Right renal cortex interstitium (tissue), 3 donors: ENCODE data around the gene SLC39A8. TPM values are rescaled to one million over a fixed set of nuclear protein-coding genes. Genes with fewer than 3 reads are reported as not detected.

Experiments used
- DNase-seq, 3 donors: peaks; one replicate each; pipeline ENCODE4 v3.0.0-alpha.2; 2013; ENCODE audit warnings: low read depth in 3 of 3, low spot score in 2 of 3
- polyA plus RNA-seq, 3 donors: library from polyadenylated mRNA; unstranded; fragments of 120-200 nt; gene quantifications; one replicate each; pipeline ENCODE4 v1.2.1, GENCODE V29; 2013; ENCODE audit not compliant: insufficient read length in 3 of 3

The SLC39A8 gene
- polyA plus RNA-seq, 3 donors, result 20.9 to 26.0 (median 24.6) TPM

GRCh38 chr4:102342404-102343074 lies 2.7 kb downstream of the SLC39A8 start:
- no peak for DNase-seq

GRCh38 chr4:102341201-102341600 lies 4.1 kb downstream of the SLC39A8 start:
- no peak for DNase-seq

GRCh38 chr4:102339018-102339417 lies 6.3 kb downstream of the SLC39A8 start:
- DNase-seq, result no peak

- DNase-seq, result no peak
Observed at GRCh38 chr4:102338405-102338804, 6.9 kb downstream of the SLC39A8 start.

- no peak for DNase-seq
Observed at GRCh38 chr4:102335616-102336015, 9.7 kb downstream of the SLC39A8 start.

GRCh38 chr4:102334624-102335023 lies 10.7 kb downstream of the SLC39A8 start:
- DNase-seq, result no peak

- DNase-seq, result no peak
Observed at GRCh38 chr4:102333787-102334186, 11.5 kb downstream of the SLC39A8 start.

- DNase-seq, result no peak
Observed at GRCh38 chr4:102328045-102328444, 17.2 kb downstream of the SLC39A8 start.

GRCh38 chr4:102326951-102327350 lies 18.3 kb downstream of the SLC39A8 start:
- no peak for DNase-seq

GRCh38 chr4:102324730-102325129 lies 20.6 kb downstream of the SLC39A8 start:
- DNase-seq, result no peak

- no peak for DNase-seq
Observed at GRCh38 chr4:102322736-102323135, 22.5 kb downstream of the SLC39A8 start.

GRCh38 chr4:102321260-102321995 lies 23.9 kb downstream of the SLC39A8 start:
- DNase-seq, result no peak

GRCh38 chr4:102319594-102319993 lies 25.7 kb downstream of the SLC39A8 start:
- no peak for DNase-seq

GRCh38 chr4:102318526-102318925 lies 26.8 kb downstream of the SLC39A8 start:
- DNase-seq, result no peak

- DNase-seq, result no peak
Observed at GRCh38 chr4:102318105-102318504, 27.2 kb downstream of the SLC39A8 start.

- DNase-seq, result no peak
Observed at GRCh38 chr4:102317459-102317858, 27.8 kb downstream of the SLC39A8 start.

GRCh38 chr4:102316585-102316984 lies 28.7 kb downstream of the SLC39A8 start:
- DNase-seq, result no peak

- no peak for DNase-seq
Observed at GRCh38 chr4:102315532-102315931, 29.8 kb downstream of the SLC39A8 start.

GRCh38 chr4:102312417-102312816 lies 32.9 kb downstream of the SLC39A8 start:
- DNase-seq, result no peak

- DNase-seq, result no peak
Observed at GRCh38 chr4:102311912-102312311, 33.4 kb downstream of the SLC39A8 start.

- no peak for DNase-seq
Observed at GRCh38 chr4:102311407-102311806, 33.9 kb downstream of the SLC39A8 start.
